Bronchial epithelial cell (primary cell): ENCODE results near the gene CAMSAP2. TPM values are rescaled to one million over a fixed set of nuclear protein-coding genes. Genes with fewer than 3 reads are reported as not detected.
A peak's percentile ranks its signal among the peaks of the same experiment; 100 is the strongest.

Source experiments
- DNase-seq: peaks from one replicate; pipeline ENCODE4 v3.0.0-alpha.2; 2010; ENCODE audit warnings: low read depth
- FAIRE-seq: peaks from 2 replicates; lab custom pipeline; 2011; peaks lifted over from hg19 to GRCh38; lab: Jason Lieb, UNC
- H3K27me3 ChIP-seq: 2 replicates; pipeline ENCODE4 v1.5.1; 2011; ENCODE audit warnings: low read length; ENCODE audit not compliant: control insufficient read depth, insufficient read depth
- H3K36me3 ChIP-seq: 2 replicates; pipeline ENCODE4 v1.5.1; 2011; ENCODE audit warnings: low read length; ENCODE audit not compliant: control insufficient read depth, insufficient read depth
- H3K4me3 ChIP-seq: 2 replicates; pipeline ENCODE4 v1.5.1; 2011; ENCODE audit warnings: mild to moderate bottlenecking, low read depth, low read length, control low read depth
- total RNA-seq: library from RNA; depleted of rRNA; stranded (reverse); fragments of >200 nt; gene quantifications from 2 replicates; pipeline ENCODE4 v1.2.1, GENCODE V29; 2014
- TF ChIP-seq, protein P1 (sequence below): IDR thresholded peaks from 2 replicates; pipeline ENCODE4 v1.5.1; 2011; ENCODE audit warnings: mild to moderate bottlenecking, moderate library complexity, low read length, control low read depth, inconsistent platforms; ENCODE audit not compliant: insufficient read depth, severe bottlenecking

The CAMSAP2 gene
- total RNA-seq, 1 donor from 2014 or later, result 75.0 TPM

DNA sequence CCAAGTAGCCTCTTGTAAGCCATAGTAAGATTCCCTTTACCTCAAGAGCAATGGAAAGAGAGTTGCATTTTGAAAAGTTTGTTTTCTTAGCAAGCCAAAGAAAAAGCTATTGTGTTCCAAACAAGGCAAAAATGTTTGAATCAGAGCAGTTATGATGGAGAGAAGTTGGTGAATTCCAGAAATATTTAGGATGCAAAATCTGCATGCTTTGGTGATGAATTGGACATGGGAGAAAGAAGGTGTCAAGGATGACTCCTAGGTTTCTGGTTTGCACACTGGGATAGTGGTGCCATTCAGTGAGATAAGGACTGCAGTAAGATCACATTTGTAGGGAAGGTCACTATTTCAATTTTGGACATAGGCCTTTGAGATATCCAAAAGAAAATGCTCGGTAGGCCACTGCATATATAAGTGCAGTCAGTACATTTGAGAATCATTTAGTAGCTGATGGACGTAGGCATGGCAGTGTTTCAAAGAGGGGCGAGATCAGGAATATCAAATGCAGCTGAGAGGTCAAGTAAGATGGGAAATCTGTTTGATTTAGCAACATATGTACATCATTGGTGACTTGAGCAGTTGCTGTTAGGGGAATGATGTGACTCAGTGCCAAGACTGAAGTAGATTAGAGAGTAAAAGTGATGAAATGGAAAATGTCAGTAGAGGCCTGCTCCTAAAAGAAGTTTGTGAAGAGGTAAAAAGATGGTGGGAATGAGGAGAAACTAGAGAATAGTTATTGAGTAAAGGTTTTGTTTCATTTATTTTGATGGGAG lies 100.2 kb downstream of the CAMSAP2 start:
- H3K36me3 ChIP-seq, result peaks cover 9% of the 10 kb centered on the region
- no peaks in the 10 kb centered on the region for H3K27me3 ChIP-seq
- peak; percentile 13 for FAIRE-seq
- TF ChIP-seq, protein P1, sequence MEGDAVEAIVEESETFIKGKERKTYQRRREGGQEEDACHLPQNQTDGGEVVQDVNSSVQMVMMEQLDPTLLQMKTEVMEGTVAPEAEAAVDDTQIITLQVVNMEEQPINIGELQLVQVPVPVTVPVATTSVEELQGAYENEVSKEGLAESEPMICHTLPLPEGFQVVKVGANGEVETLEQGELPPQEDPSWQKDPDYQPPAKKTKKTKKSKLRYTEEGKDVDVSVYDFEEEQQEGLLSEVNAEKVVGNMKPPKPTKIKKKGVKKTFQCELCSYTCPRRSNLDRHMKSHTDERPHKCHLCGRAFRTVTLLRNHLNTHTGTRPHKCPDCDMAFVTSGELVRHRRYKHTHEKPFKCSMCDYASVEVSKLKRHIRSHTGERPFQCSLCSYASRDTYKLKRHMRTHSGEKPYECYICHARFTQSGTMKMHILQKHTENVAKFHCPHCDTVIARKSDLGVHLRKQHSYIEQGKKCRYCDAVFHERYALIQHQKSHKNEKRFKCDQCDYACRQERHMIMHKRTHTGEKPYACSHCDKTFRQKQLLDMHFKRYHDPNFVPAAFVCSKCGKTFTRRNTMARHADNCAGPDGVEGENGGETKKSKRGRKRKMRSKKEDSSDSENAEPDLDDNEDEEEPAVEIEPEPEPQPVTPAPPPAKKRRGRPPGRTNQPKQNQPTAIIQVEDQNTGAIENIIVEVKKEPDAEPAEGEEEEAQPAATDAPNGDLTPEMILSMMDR, result no peak
- no peak overlapping the region for H3K4me3 ChIP-seq
- no peak for DNase-seq

DNA sequence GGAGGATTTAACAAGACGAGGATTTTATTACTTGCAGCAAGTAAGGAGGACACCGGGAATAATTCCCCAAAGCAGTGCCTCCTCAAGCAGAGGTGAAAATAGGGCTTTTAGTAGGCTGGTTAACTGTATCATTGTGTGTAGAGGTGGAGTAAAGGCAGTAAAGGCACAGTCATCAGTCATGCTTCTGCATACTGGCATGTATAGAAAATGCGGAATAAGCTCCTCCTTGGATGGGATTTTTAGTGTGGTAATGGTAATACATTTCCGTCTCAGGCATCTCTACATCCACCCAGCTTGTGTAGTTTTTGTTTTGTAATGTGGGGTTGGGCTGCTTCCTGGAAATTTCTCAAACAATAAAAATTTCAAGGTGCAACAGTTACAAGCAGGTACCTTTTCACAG lies 106.7 kb downstream of the CAMSAP2 start:
- H3K36me3 ChIP-seq, result peaks cover 12% of the 10 kb centered on the region
- DNase-seq (no peak), FAIRE-seq (no peak)
- H3K27me3 ChIP-seq, result no peaks in the 10 kb centered on the region
- no peak overlapping the region for H3K4me3 ChIP-seq
- TF ChIP-seq, protein P1, result no peak

DNA sequence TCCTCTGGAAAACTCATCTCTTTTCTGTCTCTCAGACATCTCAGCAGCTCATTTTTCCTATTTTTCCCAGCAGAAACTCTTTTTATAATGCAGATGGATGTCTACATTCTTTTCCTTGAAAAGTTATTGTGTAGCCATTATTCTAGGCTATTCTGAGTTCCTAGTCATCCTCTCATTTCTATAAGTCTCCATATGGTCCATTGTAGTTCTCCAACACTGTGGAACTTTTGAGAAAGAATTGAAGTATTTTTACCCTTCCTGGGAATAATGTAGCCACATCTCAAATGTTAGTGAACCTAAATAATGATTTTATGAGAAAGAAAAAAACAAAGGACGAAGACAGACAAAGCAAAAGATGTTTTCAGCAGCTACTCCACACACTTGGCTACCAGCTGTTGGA lies 107.7 kb downstream of the CAMSAP2 start:
- no peak for DNase-seq
- Histone ChIP-seq H3K4me3 (no peak overlapping the region), H3K36me3 (peaks cover 13% of the 10 kb centered on the region), H3K27me3 (no peaks in the 10 kb centered on the region)
- FAIRE-seq, result no peak
- TF ChIP-seq, protein P1, result no peak

DNA sequence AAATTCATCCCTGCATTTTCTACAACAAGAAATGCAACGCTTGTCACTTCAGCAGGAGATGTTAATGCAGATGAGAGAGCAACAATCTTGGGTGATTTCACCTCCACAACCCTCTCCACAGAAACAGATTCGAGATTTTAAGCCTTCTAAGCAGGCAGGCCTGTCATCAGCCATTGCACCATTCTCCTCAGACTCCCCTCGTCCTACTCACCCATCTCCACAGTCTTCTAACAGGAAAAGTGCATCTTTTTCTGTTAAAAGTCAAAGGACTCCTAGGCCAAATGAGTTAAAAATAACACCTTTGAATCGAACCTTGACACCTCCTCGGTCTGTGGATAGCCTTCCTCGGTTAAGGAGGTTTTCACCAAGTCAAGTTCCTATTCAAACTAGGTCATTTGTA lies 110.7 kb downstream of the CAMSAP2 start:
- no peak for FAIRE-seq

DNA sequence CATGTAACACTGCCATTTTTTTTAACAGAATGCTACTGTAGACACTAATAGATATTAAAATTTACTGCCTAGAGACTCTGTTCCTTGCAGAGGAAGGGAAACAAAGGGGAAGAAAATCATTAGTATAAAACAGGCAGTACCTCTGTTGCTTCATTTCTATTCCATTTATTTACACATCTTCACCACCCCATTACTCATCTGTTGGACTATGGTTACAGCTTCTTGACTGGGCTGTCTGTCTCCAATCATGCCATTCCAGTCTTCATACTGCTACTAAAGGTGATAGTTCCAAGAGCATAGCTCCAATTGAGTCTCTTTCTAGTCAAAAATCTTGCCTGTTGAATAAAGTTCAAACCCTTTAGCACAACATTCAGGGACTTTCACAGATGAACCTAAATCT lies 111.9 kb downstream of the CAMSAP2 start:
- Histone ChIP-seq H3K27me3 (no peaks in the 10 kb centered on the region), H3K36me3 (peaks cover 12% of the 10 kb centered on the region), H3K4me3 (no peak overlapping the region)
- FAIRE-seq (no peak), DNase-seq (peak; percentile 56)
- TF ChIP-seq, protein P1, result no peak

More for the DNA sequence above, 110.7 kb downstream of the CAMSAP2 start:
- Histone ChIP-seq H3K36me3 (peaks cover 14% of the 10 kb centered on the region), H3K27me3 (no peaks in the 10 kb centered on the region), H3K4me3 (no peak overlapping the region)
- TF ChIP-seq, protein P1, result no peak
- no peak for DNase-seq
